H9 (cell line): ENCODE data around the gene KRTAP10-12. TPM values are rescaled to one million over a fixed set of nuclear protein-coding genes. Genes with fewer than 3 reads are reported as not detected.

Experiments
- DNase-seq: peaks from one replicate; pipeline ENCODE4 v3.0.0-alpha.2; 2017
- H2AFZ ChIP-seq: one replicate; pipeline ENCODE4 v1.6.1; 2013; ENCODE audit warnings: mild to moderate bottlenecking, low read length, control low read depth, moderate library complexity
- H2AK5ac ChIP-seq: 2 replicates; pipeline ENCODE4 v1.6.1; 2013; ENCODE audit warnings: low read length, control low read depth, mixed read lengths; ENCODE audit not compliant: insufficient read length
- H2BK120ac ChIP-seq: one replicate; pipeline ENCODE4 v1.6.1; 2013; ENCODE audit warnings: low read depth, mild to moderate bottlenecking, low read length, control low read depth, inconsistent platforms; ENCODE audit not compliant: poor library complexity, severe bottlenecking
- H2BK12ac ChIP-seq: 2 replicates; pipeline ENCODE4 v1.6.1; 2013; ENCODE audit warnings: low read length, control low read depth, mixed read lengths, low read depth; ENCODE audit not compliant: insufficient read length
- H2BK15ac ChIP-seq: 2 replicates; pipeline ENCODE4 v1.6.1; 2013; ENCODE audit warnings: low read depth, low read length, control low read depth
- H2BK20ac ChIP-seq: one replicate; pipeline ENCODE4 v1.6.1; 2013; ENCODE audit warnings: low read depth, mild to moderate bottlenecking, low read length, control low read depth, inconsistent platforms; ENCODE audit not compliant: poor library complexity, severe bottlenecking
- H2BK5ac ChIP-seq: 2 replicates; pipeline ENCODE4 v1.6.1; 2013; ENCODE audit warnings: low read length, control low read depth, mixed read lengths; ENCODE audit not compliant: insufficient read length
- H3K14ac ChIP-seq: 2 replicates; pipeline ENCODE4 v1.6.1; 2013; ENCODE audit warnings: low read length, control low read depth; ENCODE audit not compliant: insufficient read depth
- H3K18ac ChIP-seq: 2 replicates; pipeline ENCODE4 v1.6.1; 2013; ENCODE audit warnings: low read depth, mild to moderate bottlenecking, mixed read lengths, low read length, control low read depth; ENCODE audit not compliant: insufficient read length
- H3K23ac ChIP-seq: 2 replicates; pipeline ENCODE4 v1.6.1; 2013; ENCODE audit warnings: low read length, control low read depth, mixed read lengths, low read depth; ENCODE audit not compliant: insufficient read length
- H3K23me2 ChIP-seq: 2 replicates; pipeline ENCODE4 v1.6.1; 2013; ENCODE audit warnings: low read depth, mild to moderate bottlenecking, mixed read lengths, low read length, control low read depth; ENCODE audit not compliant: insufficient read length, poor library complexity, severe bottlenecking
- H3K27ac ChIP-seq: 2 replicates; pipeline ENCODE4 v1.5.1; 2013; ENCODE audit warnings: low read length, control low read depth, mixed read lengths, low read depth; ENCODE audit not compliant: insufficient read length
- H3K27me3 ChIP-seq: 2 replicates; pipeline ENCODE4 v1.6.1; 2013; ENCODE audit warnings: low read length, control low read depth, inconsistent platforms; ENCODE audit not compliant: insufficient read depth
- H3K4ac ChIP-seq: 2 replicates; pipeline ENCODE4 v1.6.1; 2013; ENCODE audit warnings: low read depth, mild to moderate bottlenecking, control low read depth, inconsistent platforms, low read length, moderate library complexity
- H3K4me1 ChIP-seq: 2 replicates; pipeline ENCODE4 v1.6.1; 2013; ENCODE audit warnings: low read length, control low read depth, inconsistent platforms; ENCODE audit not compliant: insufficient read depth
- H3K4me2 ChIP-seq: 2 replicates; pipeline ENCODE4 v1.6.1; 2013; ENCODE audit warnings: low read length, control low read depth, mixed read lengths; ENCODE audit not compliant: insufficient read length, insufficient read depth
- H3K56ac ChIP-seq: 2 replicates; pipeline ENCODE4 v1.6.1; 2013; ENCODE audit warnings: low read depth, mild to moderate bottlenecking, mixed read lengths, low read length, control low read depth; ENCODE audit not compliant: insufficient read length
- H3K79me1 ChIP-seq: 2 replicates; pipeline ENCODE4 v1.6.1; 2013; ENCODE audit warnings: low read depth, mild to moderate bottlenecking, moderate library complexity, low read length, control low read depth, inconsistent platforms; ENCODE audit not compliant: insufficient read depth, poor library complexity, severe bottlenecking
- H3K79me2 ChIP-seq: 2 replicates; pipeline ENCODE4 v1.6.1; 2013; ENCODE audit warnings: low read length, control low read depth, inconsistent platforms; ENCODE audit not compliant: insufficient read depth
- H3K9ac ChIP-seq: 2 replicates; pipeline ENCODE4 v1.6.1; 2013; ENCODE audit warnings: low read length, control low read depth, mixed read lengths; ENCODE audit not compliant: insufficient read length; ENCODE audit errors: extremely low read depth
- H3K9me3 ChIP-seq: one replicate; pipeline ENCODE4 v1.6.1; 2013; ENCODE audit warnings: low read depth, low read length, inconsistent platforms; ENCODE audit not compliant: control insufficient read depth
- H3T11ph ChIP-seq: one replicate; pipeline ENCODE4 v1.6.1; 2013; ENCODE audit warnings: mild to moderate bottlenecking, low read length, control low read depth, inconsistent platforms
- H4K20me1 ChIP-seq: one replicate; pipeline ENCODE4 v1.6.1; 2013; ENCODE audit not compliant: control insufficient read depth, insufficient read length, insufficient read depth
- H4K5ac ChIP-seq: 2 replicates; pipeline ENCODE4 v1.6.1; 2013; ENCODE audit warnings: low read depth, mild to moderate bottlenecking, mixed read lengths, low read length, control low read depth; ENCODE audit not compliant: insufficient read length
- H4K8ac ChIP-seq: replicated peaks from 2 replicates; pipeline ENCODE4 v1.6.1; 2013; ENCODE audit warnings: low read length, control low read depth, mixed read lengths, low read depth; ENCODE audit not compliant: insufficient read length
- H4K91ac ChIP-seq: 2 replicates; pipeline ENCODE4 v1.6.1; 2013; ENCODE audit warnings: low read depth, mild to moderate bottlenecking, moderate library complexity, mixed read lengths, low read length, control low read depth; ENCODE audit not compliant: insufficient read length
- H3K27ac Mint-ChIP-seq, 3 experiments: 2 replicates in 2 of 3; 3 replicates in 1 of 3; pipeline ENCODE4 v1.8.0; 2020 to 2021; ENCODE audit warnings: mixed read lengths in 3 of 3, mild to moderate bottlenecking in 1 of 3, moderate library complexity in 1 of 3
- H3K27me3 Mint-ChIP-seq: 2 replicates; pipeline ENCODE4 v1.8.0; 2021; ENCODE audit warnings: low read depth, mild to moderate bottlenecking, moderate library complexity, mixed read lengths
- H3K36me3 Mint-ChIP-seq, 3 experiments: 2 replicates in 2 of 3; 3 replicates in 1 of 3; pipeline ENCODE4 v1.8.0; 2020 to 2021; ENCODE audit warnings: low read depth in 3 of 3, mixed read lengths in 3 of 3; ENCODE audit not compliant: insufficient read depth in 1 of 3
- H3K4me1 Mint-ChIP-seq, 2 experiments: 2 replicates each; pipeline ENCODE4 v1.8.0; 2020; ENCODE audit warnings: mixed read lengths in 2 of 2
- H3K4me3 Mint-ChIP-seq, 2 experiments: 2 replicates in 1 of 2; 3 replicates in 1 of 2; pipeline ENCODE4 v1.8.0; 2020 to 2021; ENCODE audit warnings: mild to moderate bottlenecking in 2 of 2, mixed read lengths in 2 of 2, moderate library complexity in 1 of 2
- H3K9me3 Mint-ChIP-seq, 2 experiments: 2 replicates in 1 of 2; 3 replicates in 1 of 2; pipeline ENCODE4 v1.8.0; 2020; ENCODE audit warnings: mild to moderate bottlenecking in 2 of 2, mixed read lengths in 2 of 2, moderate library complexity in 1 of 2
- CTCF ChIP-seq: fragments of 200-600 bp; sonication (generic); conservative IDR thresholded peaks from 3 replicates; pipeline ENCODE4 v1.8.0; 2021; ENCODE audit warnings: antibody characterized with exemption, mild to moderate bottlenecking
- WGBS: extraction: QIAGEN DNeasy Blood & Tissue Kit; methylation state at CpG from one replicate; pipeline ENCODE4 v1.1.7; 2013; ENCODE audit warnings: missing lambda C conversion rate, low lambda C conversion rate, mixed read lengths; ENCODE audit not compliant: insufficient read length; ENCODE audit errors: extremely low coverage; 5-methylcytosine and 5-hydroxymethylcytosine counted together
- total RNA-seq: library from RNA; stranded (reverse); gene quantifications from 2 replicates; pipeline ENCODE4 v1.2.1, GENCODE V29; 2021

Gene KRTAP10-12
- total RNA-seq, 1 experiment from 2014 or later, result not detected

GRCh38 chr21:44684077-44684476, 12.9 kb upstream of the KRTAP10-12 start:
- Histone ChIP-seq H3K56ac (no peak overlapping the region), H2BK5ac (no peak overlapping the region), H4K91ac (no peak overlapping the region), H2BK15ac (no peak overlapping the region), H3K79me2 (no peaks in the 10 kb centered on the region), H4K20me1 (no peaks in the 10 kb centered on the region), H3K4me2 (no peak overlapping the region), H3K9me3 (no peaks in the 10 kb centered on the region), H4K8ac (no peak overlapping the region), H2BK20ac (no peak overlapping the region), H2BK12ac (no peak overlapping the region), H3K9ac (no peak overlapping the region), H4K5ac (no peak overlapping the region), H3T11ph (no peak overlapping the region), H3K18ac (no peak overlapping the region), H3K23me2 (no peaks in the 10 kb centered on the region), H2AFZ (no peak overlapping the region), H3K4ac (no peak overlapping the region), H3K79me1 (no peaks in the 10 kb centered on the region), H3K27ac (no peak overlapping the region), H3K4me1 (peaks cover 5% of the 10 kb centered on the region; the same call in 1 of the 2 replicates), H3K27me3 (no peaks in the 10 kb centered on the region), H2AK5ac (no peak overlapping the region), H2BK120ac (no peak overlapping the region), H3K14ac (no peak overlapping the region), H3K23ac (no peak overlapping the region)
- Mint-ChIP-seq H3K27me3 (peaks cover 32% of the 10 kb centered on the region), H3K4me3 (no peak overlapping the region; a peak in 1 of 5 replicates), H3K4me1 (peaks cover 25 to 27% of the 10 kb centered on the region in 2 experiments), H3K27ac (no peak overlapping the region), H3K36me3 (no peaks in the 10 kb centered on the region; a peak in 1 of 7 replicates), H3K9me3 (peaks cover 0 to 4% of the 10 kb centered on the region in 2 experiments; a peak in 2 of 5 replicates)
- no peak for TF ChIP-seq CTCF
- no CpG with 5 or more reads among the region's 7 CpGs for WGBS
- no peak for DNase-seq
